HG03521 (cell line): ENCODE data around the gene ATP1A3.

Source experiments
- ATAC-seq: cut with Tn5 transposase; IDR thresholded peaks from one replicate; pipeline ENCODE4 v1.9.1; 2021; ENCODE audit warnings: mild to moderate bottlenecking, moderate library complexity; ENCODE audit not compliant: unreplicated experiment

The ATP1A3 gene

GRCh38 chr19:41988947-41989346 lies 5.1 kb downstream of the ATP1A3 start:
- ATAC-seq, result no peak

DNA sequence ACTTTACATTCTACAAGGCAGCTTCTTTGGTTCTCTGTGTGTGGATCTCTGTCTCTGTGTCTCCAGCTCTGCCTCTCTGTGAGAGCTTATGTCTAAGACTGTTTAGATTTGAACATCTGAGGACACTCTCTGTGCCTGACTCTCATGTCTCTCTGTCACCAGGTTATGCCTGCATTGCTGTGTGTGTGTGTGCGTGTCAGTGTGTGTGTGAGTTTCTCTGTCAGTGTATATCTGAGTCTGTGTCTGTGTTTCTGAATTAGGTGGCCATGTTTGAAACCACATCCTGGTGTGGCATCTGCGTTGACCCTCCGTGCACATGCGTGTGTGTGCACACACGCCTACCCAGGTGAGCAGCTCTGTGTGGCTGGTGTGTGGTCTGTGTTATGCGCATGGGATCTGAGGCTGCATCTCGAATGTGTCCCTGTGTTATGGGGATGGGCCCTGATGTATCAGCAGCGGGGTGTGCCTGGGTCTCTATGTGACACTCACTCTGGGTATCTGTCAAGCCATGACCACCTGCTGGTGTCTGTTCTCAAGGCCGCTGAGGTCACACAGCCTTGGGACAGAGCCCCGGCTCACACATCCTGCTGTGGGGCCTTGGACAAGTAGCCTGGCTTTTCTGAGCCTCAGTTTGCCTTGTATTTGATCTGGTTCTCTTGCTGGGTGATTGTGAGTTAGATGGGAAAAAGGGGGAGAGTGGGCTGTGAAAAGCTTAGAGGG lies 6.7 kb downstream of the ATP1A3 start:
- no peak for ATAC-seq

- ATAC-seq, result no peak
Observed at GRCh38 chr19:41984961-41985360, 9.1 kb downstream of the ATP1A3 start.

DNA sequence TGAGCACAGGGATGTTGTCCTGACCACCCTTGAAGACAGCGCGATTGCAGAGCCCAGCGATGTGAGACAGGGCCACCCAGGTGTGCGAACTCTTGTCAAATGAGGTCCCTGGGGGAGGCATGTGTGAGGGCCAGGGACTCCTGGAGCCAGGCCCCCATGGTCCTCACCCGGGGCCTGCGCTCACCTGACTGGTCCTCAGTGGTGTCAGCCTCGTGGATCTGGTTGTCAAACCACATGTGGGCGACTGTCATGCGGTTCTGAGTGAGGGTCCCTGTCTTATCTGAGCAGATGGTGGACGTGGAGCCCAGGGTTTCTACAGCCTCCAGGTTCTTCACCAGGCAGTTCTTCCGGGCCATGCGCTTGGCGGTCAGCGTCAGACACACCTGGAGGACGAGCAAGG lies 12.3 kb downstream of the ATP1A3 start:
- no peak for ATAC-seq

DNA sequence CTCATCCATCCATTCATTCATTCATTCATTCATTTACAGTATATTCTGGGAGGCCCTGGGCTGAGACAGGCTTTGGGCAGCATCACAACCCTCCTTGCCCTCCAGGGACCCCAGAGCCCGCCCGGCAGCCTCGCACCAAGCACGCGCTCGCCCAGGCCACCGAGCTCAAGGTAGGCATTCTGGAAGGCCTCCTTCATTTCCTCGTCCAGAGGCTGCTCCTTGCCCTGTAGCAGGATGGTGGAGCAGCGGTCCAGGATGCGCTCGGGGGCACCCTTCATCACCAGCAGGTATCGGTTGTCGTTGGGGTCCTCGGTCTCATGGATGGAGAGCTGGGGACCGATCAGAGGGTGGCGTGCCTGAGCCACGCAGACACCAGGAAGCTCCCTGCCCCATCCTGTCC lies 15.6 kb downstream of the ATP1A3 start:
- ATAC-seq, result no peak

DNA sequence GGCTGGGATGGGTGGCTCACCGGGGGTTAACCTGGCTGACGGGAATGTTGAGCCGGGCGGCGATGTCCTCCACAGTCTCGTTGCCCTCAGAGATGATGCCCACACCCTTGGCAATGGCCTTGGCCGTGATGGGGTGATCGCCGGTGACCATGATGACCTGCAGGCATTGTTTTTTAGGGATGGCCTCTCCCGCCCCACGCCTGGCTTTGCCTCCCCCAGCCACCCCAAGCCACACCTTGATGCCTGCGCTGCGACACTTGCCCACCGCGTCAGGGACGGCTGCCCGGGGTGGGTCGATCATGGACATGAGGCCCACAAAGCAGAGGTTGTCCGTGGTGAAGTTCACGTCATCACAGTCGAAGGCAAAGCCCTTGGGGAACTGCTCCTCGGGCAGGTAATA lies 16.1 kb downstream of the ATP1A3 start:
- no peak for ATAC-seq

DNA sequence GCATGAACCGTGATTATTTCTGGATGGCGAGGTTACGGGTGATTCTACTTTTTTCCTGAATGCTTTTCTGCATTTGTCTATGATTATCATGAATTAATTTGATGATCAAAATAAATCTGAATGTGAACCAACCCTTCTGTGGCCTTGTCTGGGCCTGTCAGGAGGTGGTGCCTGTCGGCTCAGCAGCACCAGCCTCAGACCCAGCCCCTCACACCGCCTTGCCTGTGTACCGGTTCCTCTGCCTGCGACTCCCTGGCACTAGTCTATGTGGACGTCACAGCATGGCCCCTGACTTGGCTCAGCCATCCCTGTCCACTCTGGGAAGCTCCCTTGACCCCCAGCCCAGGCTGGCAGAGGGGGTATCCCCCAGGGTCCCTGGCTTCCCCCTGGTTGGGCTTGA lies 19.4 kb downstream of the ATP1A3 start:
- no peak for ATAC-seq

GRCh38 chr19:41971363-41971762 lies 22.7 kb downstream of the ATP1A3 start:
- no peak for ATAC-seq

GRCh38 chr19:41969772-41970458 lies 24.1 kb downstream of the ATP1A3 start:
- no peak for ATAC-seq

DNA sequence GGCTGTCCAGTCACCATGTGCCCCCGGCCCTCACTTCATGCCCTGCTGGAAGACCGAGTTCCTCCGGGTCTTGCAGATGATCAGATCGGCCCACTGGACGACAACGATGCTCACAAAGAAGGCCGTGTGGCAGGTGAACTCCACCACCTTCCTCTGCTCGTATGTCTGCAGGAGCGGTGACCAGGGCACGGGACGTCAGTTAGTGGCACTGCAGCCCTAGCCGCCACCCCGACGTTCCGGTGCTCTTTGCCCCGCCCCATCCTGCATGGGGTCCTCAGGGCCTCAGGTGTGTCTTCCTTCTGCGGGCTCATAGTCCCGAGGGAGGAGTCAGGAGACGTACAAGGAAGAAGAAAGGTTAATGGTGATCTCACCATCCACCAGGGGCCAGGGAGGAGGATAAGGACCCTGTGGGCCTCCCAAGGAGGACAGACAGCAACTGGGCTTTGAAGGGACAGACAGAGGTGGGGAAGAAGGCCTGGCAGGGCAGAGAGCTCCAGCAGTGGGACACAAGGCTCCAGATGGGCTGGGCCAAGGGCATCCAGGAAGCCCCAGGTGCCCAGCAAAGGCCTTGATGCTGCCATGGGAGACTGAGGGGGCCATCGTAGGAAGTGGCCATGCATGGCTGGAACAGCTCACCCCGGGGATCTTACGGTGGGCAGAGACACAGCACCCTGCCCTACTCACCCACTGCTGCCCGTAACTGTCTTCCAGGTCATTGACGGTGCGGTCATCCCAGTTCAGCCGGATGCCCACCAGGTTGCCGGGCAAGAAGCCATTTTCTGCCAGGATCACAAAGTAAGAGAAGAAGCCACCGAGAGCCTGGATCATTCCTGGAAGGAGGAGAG lies 25.1 kb downstream of the ATP1A3 start:
- ATAC-seq, result no peak

DNA sequence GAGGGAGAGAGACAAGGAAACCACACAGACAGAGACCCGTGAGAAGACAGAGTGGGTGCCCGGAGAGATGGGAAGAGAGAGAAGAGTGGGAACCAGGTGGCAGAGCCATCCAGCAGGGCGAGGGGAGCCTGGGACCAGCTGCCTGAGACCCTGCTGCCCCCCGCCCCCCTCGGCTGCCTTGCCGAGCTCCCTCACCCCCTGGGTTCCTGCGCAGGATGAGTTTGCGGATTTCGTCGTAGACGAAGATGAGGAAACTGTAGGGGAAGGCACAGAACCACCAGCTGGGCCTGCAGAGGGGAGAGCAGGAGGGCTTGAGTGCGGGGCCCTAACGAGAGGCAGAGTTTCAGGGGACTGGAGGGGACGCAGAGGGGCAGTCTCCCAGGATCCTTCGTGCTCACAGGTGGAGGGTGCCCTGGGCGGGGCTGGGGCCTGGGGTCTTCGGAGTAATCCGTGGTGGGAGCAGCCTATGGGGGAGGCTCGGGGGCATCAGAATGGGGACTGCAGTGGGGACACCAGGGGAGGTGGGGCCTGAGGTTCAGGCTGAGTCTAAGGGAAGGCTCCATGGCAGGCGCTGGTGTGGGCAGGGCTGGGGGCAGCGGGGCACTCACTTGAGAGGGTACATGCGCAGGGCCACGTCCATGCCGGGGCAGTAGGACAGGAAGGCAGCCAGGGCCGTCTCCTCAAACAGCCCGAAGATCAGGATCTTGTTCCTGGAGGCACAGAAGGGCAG lies 26.8 kb downstream of the ATP1A3 start:
- no peak for ATAC-seq

- no peak for ATAC-seq
Observed at GRCh38 chr19:41965106-41965505, 28.9 kb downstream of the ATP1A3 start.

DNA sequence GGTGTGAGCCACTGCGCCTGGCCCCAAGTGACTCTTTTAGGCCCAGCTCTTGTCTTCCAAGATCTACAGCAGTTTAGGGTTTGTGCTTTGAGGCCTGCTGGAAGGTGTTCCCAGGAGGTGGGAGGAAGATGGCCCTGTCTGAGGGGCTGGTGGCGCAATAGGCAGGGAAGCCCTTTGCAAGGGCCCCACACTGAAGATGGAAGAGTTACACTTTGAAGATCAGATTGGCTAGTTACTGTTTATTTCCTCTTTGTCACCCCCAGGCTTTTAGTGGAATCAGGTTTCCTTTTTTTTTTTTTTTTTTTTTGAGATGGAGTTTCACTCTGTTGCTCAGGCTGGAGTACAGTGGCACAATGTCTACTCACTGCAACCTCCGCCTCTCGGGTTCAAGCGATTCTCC lies 33.1 kb downstream of the ATP1A3 start:
- ATAC-seq, result no peak

DNA sequence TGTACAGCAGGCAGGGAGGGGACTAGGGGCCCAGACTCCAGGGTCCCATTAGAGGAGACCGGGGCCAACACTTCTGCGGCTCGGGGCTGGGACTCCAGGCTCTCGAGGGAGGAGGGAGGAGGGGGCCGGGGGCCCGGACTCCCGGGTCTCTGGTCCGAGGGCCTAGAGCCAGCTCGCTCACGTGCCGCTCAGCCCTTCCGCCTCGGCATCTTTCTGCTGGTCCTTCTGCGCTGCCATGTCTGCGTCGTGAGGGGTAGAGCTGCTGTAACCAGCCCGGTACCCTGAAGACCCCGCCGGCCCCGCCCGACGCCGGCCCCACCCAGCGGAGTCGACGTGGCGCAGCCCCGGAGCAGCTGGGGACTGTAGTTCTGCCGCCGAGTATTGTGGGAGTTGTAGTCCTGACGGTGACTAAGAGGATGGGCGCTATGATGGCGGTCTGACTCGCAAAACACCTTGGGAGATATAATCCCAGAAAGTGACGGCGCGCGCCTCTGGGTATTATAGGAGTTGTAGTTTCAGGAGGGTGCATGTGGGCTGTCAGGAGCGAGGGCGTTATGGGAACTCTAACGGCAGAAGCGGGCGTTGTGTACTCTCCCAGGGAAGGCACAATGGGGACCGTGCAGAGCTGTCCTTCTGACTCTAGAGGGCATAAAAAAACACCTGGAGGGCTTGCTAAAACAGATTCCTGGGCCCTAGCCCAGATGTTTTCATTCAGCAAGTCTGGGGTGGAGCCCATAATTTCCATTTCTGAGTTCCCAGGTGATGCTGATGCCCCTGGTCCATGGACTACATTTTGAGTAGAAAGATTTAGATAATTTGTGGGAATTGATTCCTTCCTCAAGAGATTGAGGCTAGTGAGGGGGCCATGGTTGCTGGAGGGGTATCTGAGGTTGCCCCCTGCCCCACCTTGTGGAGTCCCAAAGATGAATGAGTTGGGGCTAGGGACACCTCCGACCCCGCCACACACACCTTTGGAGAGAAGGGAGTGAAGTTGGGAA lies 34.7 kb downstream of the ATP1A3 start, which contains the start of gene RABAC1:
TSS of gene RABAC1 (minus strand) at position 266 of the 998 bp plus-strand sequence. CDS start at position 237, 29 bp downstream.
- peak; percentile 78 for ATAC-seq

DNA sequence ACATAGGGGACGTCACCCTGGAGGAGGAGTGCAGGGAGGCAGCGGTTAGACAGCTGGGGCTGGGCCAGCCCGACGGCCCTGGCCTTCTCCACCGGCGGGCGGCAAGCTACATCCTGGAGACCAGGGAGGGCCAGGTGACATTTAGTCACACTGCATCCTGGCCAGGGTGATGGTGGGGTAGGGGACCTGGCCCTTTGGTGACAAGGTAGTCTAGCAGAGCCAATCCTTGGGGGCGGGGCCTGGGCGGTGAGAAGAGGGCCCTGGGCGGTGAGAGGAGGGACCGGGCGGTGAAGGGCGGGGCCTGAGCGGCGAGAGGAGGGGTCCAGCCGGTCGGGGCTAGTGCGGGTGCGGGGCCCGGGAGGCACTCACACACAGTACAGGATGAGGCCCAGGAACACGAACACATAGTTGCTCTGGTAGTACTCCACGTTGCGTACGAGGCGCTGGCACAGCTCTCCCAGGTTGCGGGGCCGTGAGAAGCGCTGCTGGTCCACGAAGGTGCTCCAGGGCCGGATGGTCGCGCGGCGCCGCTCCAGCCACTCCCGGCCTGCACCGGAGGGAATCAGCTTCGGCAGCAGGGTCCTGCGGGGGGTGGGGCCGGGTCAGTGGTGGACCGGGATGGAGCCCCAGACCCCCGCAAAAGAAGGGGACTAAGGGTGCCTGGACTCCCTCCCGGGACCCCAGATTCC lies 35.5 kb downstream of the ATP1A3 start:
- peak; percentile 34 for ATAC-seq

DNA sequence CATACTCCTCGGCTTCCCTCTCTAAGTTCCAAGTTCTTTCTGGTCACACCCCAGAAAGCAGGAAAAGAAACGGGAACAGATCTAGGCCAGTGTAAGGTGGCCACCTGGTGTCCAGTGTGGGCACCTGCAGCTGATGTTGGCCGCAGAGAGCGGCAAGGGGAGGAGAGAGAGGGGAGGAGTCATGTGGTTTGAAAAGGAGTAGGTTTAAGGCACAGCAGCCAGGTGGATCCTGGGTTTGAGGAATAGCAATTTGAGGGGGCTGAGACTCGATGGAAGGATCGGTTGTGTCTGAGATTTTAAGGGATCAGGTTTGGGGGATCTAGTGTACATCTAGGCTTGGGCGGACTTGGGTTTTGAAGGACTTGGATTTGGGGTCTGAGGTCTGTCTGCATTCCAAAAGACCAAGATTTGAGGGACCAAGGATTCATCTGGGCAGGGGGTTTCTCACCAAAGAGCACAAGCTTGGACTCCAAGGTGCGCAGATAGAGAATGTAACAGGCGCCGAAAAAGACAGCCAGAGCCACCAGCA lies 36.1 kb downstream of the ATP1A3 start:
- ATAC-seq, result no peak

DNA sequence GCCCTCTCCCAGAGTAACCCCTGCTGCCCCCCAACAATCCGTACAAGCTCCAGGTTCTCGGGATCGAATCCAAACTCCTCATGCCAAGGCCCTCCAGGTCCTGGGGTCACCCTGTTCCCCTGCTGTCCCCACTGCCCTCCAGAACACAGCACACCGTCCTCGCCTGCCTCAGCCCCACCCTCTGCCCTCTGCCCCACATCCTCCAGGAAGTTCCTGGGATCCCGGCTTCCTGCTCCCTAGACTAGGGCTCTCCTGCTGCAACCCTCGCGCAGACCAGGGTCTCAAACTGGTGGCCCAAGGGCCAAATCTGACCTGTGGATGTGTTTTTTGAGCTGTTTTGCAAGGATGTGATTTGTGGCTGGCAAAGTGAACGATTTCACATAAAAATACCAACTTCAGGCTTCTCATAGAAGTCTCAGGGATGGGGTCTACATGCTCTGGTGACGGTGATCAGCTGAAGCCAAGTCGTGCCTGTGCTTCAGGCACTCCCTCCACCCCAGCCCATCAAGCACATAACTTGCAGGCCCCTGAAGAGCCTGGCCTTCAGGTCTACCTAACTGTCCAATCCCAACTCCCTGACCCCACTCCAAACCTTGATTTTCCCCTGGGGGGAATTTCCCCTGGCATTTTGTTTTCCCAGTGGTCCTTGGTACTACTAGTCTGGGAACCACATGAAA lies 36.7 kb downstream of the ATP1A3 start:
- no peak for ATAC-seq

DNA sequence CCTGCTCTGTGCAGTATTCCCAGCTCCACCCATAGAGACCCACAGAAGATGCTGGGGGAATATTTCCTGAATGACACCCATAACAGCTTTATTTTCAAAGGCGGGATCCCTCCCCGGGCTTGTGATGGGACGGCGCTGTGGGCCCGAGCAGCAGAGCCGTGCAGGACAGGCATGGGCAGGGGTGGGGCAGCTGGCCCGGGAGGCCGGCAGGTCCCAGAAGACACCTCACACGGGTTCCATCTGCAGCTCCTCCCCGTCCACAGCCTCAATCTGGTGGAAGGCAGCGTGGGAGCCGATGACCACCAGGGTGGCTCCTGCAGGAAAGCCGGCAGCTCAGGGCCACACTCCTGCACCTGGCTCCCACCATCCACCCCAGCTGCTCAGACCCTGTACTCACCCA lies 37.4 kb downstream of the ATP1A3 start:
- ATAC-seq, result no peak
